ENCODE data around the gene MCM5.

DNA sequence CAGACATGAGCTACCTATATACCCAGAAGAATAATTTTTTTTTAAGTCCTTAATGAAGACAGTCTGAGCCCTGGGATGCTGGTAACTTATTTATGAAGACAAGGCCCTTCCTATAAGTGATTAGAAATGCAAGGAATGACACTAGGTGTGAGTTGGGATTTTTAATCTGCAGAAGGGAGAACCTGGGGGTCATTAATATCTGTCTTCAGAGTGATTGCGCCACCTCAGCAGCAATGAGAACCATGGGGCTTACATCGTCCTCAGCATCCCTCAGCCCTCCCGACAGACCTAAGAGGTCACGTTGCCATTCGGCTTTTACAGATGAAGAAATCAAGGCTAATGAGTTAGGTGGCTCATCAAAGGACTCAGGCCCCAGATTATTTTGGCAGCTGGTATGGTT is 55.6 kb downstream of the MCM5 start:
- TF ChIP-seq POLR2A (IDR thresholded peaks at IDR 0.05) (no peak), EP300 (IDR thresholded peaks at IDR 0.05) (no peak)
- TF ChIP-seq, protein P1, sequence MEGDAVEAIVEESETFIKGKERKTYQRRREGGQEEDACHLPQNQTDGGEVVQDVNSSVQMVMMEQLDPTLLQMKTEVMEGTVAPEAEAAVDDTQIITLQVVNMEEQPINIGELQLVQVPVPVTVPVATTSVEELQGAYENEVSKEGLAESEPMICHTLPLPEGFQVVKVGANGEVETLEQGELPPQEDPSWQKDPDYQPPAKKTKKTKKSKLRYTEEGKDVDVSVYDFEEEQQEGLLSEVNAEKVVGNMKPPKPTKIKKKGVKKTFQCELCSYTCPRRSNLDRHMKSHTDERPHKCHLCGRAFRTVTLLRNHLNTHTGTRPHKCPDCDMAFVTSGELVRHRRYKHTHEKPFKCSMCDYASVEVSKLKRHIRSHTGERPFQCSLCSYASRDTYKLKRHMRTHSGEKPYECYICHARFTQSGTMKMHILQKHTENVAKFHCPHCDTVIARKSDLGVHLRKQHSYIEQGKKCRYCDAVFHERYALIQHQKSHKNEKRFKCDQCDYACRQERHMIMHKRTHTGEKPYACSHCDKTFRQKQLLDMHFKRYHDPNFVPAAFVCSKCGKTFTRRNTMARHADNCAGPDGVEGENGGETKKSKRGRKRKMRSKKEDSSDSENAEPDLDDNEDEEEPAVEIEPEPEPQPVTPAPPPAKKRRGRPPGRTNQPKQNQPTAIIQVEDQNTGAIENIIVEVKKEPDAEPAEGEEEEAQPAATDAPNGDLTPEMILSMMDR (IDR thresholded peaks at IDR 0.05) = no peak
